Hair follicle dermal papilla cell (primary cell): Measurements from ENCODE around the gene LGALS12. TPM values are rescaled to one million over a fixed set of nuclear protein-coding genes. Genes with fewer than 3 reads are reported as not detected.

Source experiments
- total RNA-seq: library from RNA; depleted of rRNA; stranded (reverse); fragments of >200 nt; gene quantifications from 2 replicates; pipeline ENCODE4 v1.2.3, GENCODE V29; 2012

The LGALS12 gene, protein sequence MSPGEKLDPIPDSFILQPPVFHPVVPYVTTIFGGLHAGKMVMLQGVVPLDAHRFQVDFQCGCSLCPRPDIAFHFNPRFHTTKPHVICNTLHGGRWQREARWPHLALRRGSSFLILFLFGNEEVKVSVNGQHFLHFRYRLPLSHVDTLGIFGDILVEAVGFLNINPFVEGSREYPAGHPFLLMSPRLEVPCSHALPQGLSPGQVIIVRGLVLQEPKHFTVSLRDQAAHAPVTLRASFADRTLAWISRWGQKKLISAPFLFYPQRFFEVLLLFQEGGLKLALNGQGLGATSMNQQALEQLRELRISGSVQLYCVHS
- not detected in 2 replicates for total RNA-seq

GRCh38 chr11:63505857-63506528, at the start of gene LGALS12:
Gene LGALS12 (plus strand): TSS chr11:63506084. CDS start chr11:63506459, 375 bp downstream.

DNA sequence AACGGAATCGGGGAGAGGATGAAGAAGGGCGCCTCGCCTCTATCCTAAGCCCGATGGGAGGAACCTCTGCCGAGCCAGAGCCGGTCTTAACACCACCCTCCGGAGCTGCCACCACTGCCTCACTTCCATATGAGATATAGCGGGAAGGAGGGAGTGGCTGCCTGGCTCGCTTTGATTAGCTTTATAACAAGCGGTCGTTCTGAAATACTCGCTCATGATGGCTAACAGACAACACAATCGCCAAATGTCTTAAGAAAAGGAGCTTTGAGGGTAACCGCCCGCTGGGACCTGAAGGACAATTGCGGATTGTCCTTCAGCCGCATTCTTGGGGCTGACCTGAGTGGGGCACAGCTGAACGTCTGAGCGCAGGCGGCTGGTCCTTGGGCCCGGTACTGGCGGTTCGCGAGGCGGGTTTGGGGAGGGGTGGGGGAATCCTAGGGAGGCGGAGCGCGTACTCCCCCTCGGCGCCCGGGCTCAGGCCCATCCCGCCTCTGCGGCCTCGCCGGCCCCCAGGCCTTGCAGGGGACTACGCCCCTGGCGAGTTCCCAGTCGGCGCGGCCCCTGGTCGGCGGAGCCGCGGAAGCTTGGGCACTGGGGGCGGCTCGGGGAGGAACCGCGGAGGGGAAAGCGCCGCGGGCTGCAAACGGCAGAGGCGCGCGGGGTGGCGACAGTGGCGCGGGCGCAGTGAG, 15.2 kb upstream of the LGALS12 start, which contains the start of gene PLAAT5:
Gene PLAAT5, minus strand, starts transcription at position 617 of the 689 bp plus-strand sequence. Its CDS starts 133 bp downstream, at position 484.

GRCh38 chr11:63536669-63537292, 30.9 kb downstream of the LGALS12 start, which contains the start of gene PLAAT4:
Gene PLAAT4 (plus strand): TSS chr11:63536808. CDS start chr11:63536869, 61 bp downstream.

GRCh38 chr11:63563201-63564055, 57.5 kb downstream of the LGALS12 start, which contains the start of gene PLAAT2:
Gene PLAAT2 (minus strand): TSS chr11:63563379. CDS start chr11:63563324, 55 bp downstream.

Other genes starting within 250 kb of the LGALS12 start
- gene SLC22A9, start 136.3 kb upstream of the LGALS12 start, total RNA-seq, result not detected in 2 replicates
- gene PLAAT5, start 14.9 kb upstream of the LGALS12 start, total RNA-seq, result not detected in 2 replicates
- 6.6 and 7.1 TPM in 2 replicates for gene PLAAT4, start 30.7 kb downstream of the LGALS12 start, total RNA-seq
- not detected in 2 replicates for gene PLAAT2, start 57.3 kb downstream of the LGALS12 start, total RNA-seq
- 0.81 and 1.2 TPM in 2 replicates for gene PLAAT3, start 108.3 kb downstream of the LGALS12 start, total RNA-seq
- 210 and 252 TPM in 2 replicates for gene ATL3, start 165.3 kb downstream of the LGALS12 start, total RNA-seq
- gene RTN3, start 175.4 kb downstream of the LGALS12 start, total RNA-seq, result 68.5 and 73.0 TPM in 2 replicates